Measurements from ENCODE around the gene SLC22A1. TPM values are rescaled to one million over a fixed set of nuclear protein-coding genes. Genes with fewer than 3 reads are reported as not detected.
"Not testable (repeated sequence)": the region's sequence is repeated elsewhere in the genome, so short reads cannot be mapped to it uniquely, and the experiment has no call there.

Gene SLC22A1
- total RNA-seq, 2 experiments from 2014 or later, result 1.2 to 1.8 TPM

- H3K4me3 Mint-ChIP-seq, result no peak overlapping the region
- no peak overlapping the region for H3K27ac Mint-ChIP-seq
- no peak for DNase-seq
- H3K9me3 Mint-ChIP-seq, result no peaks in the 10 kb centered on the region
- H3K36me3 Mint-ChIP-seq, result peaks cover 32% of the 10 kb centered on the region
- H3K4me1 Mint-ChIP-seq, result peaks cover 5% of the 10 kb centered on the region
- ATAC-seq (ENCODE audit: low read depth), result no peak
- no peaks in the 10 kb centered on the region for H3K27me3 Mint-ChIP-seq
- POLR2A ChIA-PET, result no interaction called here
These were observed 33.4 kb upstream of the SLC22A1 start for GRCh38 chr6:160088069-160088783.

GRCh38 chr6:160088784-160089533, 32.7 kb upstream of the SLC22A1 start:
- no peak overlapping the region for H3K27ac Mint-ChIP-seq
- POLR2A ChIA-PET, result no interaction called here
- no peak overlapping the region for H3K4me3 Mint-ChIP-seq
- no peaks in the 10 kb centered on the region for H3K27me3 Mint-ChIP-seq
- H3K9me3 Mint-ChIP-seq, result no peaks in the 10 kb centered on the region
- ATAC-seq (ENCODE audit: low read depth) (no peak), DNase-seq (no peak)
- peaks cover 32% of the 10 kb centered on the region for H3K36me3 Mint-ChIP-seq
- H3K4me1 Mint-ChIP-seq, result peaks cover 5% of the 10 kb centered on the region

DNA sequence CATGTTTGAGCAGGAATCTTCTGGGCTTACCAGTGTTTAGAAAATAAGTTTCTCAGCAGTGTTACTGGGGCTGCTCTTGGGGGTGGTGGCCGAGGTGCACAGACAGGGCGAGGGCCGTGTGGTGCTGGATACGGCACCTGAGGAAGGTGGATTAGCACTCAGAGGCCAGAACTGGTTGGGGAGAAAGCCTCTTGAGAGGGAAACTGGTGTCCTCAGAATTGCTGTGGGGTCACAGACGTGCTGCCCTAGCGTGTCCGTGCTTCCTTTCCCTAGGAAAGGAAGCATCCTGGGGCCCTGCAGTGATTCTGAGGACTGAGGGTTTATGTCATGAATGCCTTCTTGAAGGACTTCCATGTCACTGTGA, 32.1 kb upstream of the SLC22A1 start:
- ATAC-seq (ENCODE audit: low read depth) (no peak), DNase-seq (no peak)
- H3K27me3 Mint-ChIP-seq, result no peaks in the 10 kb centered on the region
- POLR2A ChIA-PET, result no interaction called here
- H3K9me3 Mint-ChIP-seq, result no peaks in the 10 kb centered on the region
- no peak overlapping the region for H3K27ac Mint-ChIP-seq
- H3K36me3 Mint-ChIP-seq, result peaks cover 34% of the 10 kb centered on the region
- peaks cover 5% of the 10 kb centered on the region for H3K4me1 Mint-ChIP-seq
- no peak overlapping the region for H3K4me3 Mint-ChIP-seq

- H3K27me3 Mint-ChIP-seq; H3K4me1 Mint-ChIP-seq; ATAC-seq (ENCODE audit: low read depth); DNase-seq; POLR2A ChIA-PET; H3K9me3 Mint-ChIP-seq; H3K4me3 Mint-ChIP-seq: not testable (repeated sequence)
- H3K27ac Mint-ChIP-seq, result peak overlapping the region; percentile 25
- peaks cover 25% of the 10 kb centered on the region for H3K36me3 Mint-ChIP-seq
These were observed 31.0 kb upstream of the SLC22A1 start for GRCh38 chr6:160090442-160091239.

DNA sequence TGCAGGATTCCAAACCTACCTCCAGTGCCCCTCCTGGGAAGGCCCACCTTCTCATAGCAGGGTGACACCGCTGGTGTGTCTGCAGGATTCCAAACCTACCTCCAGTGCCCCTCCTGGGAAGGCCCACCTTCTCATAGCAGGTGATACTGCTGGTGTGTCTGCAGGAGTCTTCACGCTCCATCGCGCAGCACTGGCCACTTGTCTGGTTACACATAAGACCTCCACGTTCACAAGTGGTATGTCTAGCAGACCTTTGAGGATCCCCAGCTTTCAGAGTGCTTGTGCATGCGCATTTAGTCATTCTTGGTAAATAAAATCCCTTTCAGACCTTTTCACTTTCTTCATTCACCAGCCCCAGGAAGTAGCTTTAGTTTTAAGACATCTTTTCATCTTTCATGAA, 29.4 kb upstream of the SLC22A1 start:
- H3K4me1 Mint-ChIP-seq; DNase-seq; H3K4me3 Mint-ChIP-seq; H3K27me3 Mint-ChIP-seq; H3K27ac Mint-ChIP-seq; ATAC-seq (ENCODE audit: low read depth); POLR2A ChIA-PET; H3K9me3 Mint-ChIP-seq: not testable (repeated sequence)
- peaks cover 31% of the 10 kb centered on the region for H3K36me3 Mint-ChIP-seq

DNA sequence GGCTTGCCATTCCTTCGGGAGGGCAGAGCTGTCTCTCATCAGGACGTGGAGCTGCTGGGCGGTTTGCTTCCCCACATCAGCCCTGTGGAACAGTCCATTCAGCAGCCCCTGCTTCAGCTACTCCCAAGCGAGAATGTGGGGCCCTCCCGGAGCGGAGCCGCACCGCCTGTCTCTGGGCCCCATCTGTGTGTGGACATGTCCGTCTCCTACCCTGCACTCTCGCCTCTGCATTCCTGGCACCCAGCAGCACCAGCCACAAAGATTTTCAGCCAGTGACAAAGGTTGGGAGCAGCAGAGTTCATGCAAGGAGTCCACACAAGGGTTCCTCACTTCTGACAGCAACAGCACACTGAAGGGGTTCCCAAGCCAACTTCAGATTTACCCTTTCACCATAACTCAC, 29.0 kb upstream of the SLC22A1 start:
- Mint-ChIP-seq H3K4me3 (no peak overlapping the region), H3K36me3 (peaks cover 31% of the 10 kb centered on the region), H3K4me1 (no peaks in the 10 kb centered on the region), H3K9me3 (no peaks in the 10 kb centered on the region), H3K27ac (no peak overlapping the region), H3K27me3 (no peaks in the 10 kb centered on the region)
- POLR2A ChIA-PET, result no interaction called here
- DNase-seq (no peak), ATAC-seq (ENCODE audit: low read depth) (no peak)

- POLR2A ChIA-PET, result no interaction called here
- no peak for ATAC-seq (ENCODE audit: low read depth)
- Mint-ChIP-seq H3K36me3 (peaks cover 31% of the 10 kb centered on the region), H3K4me1 (no peaks in the 10 kb centered on the region), H3K27me3 (no peaks in the 10 kb centered on the region), H3K27ac (no peak overlapping the region), H3K9me3 (no peaks in the 10 kb centered on the region), H3K4me3 (no peak overlapping the region)
- DNase-seq, result no peak
These were observed 28.6 kb upstream of the SLC22A1 start for GRCh38 chr6:160093061-160093460.

- Mint-ChIP-seq H3K36me3 (peaks cover 32% of the 10 kb centered on the region), H3K4me3 (no peak overlapping the region), H3K27me3 (no peaks in the 10 kb centered on the region), H3K9me3 (no peaks in the 10 kb centered on the region), H3K4me1 (peaks cover 1% of the 10 kb centered on the region), H3K27ac (no peak overlapping the region)
- ATAC-seq (ENCODE audit: low read depth), result no peak
- POLR2A ChIA-PET, result no interaction called here
- no peak for DNase-seq
These were observed 27.7 kb upstream of the SLC22A1 start for GRCh38 chr6:160093946-160094345.

GRCh38 chr6:160095146-160095845, 26.3 kb upstream of the SLC22A1 start:
- no peak overlapping the region for H3K4me3 Mint-ChIP-seq
- no peak for DNase-seq
- no peaks in the 10 kb centered on the region for H3K27me3 Mint-ChIP-seq
- H3K36me3 Mint-ChIP-seq, result peaks cover 37% of the 10 kb centered on the region
- H3K9me3 Mint-ChIP-seq, result no peaks in the 10 kb centered on the region
- H3K27ac Mint-ChIP-seq, result no peak overlapping the region
- POLR2A ChIA-PET, result no interaction called here
- ATAC-seq (ENCODE audit: low read depth), result no peak
- peaks cover 2% of the 10 kb centered on the region for H3K4me1 Mint-ChIP-seq

GRCh38 chr6:160101277-160102205, 20.1 kb upstream of the SLC22A1 start:
- peaks cover 28% of the 10 kb centered on the region for H3K36me3 Mint-ChIP-seq
- no peak for ATAC-seq (ENCODE audit: low read depth)

DNA sequence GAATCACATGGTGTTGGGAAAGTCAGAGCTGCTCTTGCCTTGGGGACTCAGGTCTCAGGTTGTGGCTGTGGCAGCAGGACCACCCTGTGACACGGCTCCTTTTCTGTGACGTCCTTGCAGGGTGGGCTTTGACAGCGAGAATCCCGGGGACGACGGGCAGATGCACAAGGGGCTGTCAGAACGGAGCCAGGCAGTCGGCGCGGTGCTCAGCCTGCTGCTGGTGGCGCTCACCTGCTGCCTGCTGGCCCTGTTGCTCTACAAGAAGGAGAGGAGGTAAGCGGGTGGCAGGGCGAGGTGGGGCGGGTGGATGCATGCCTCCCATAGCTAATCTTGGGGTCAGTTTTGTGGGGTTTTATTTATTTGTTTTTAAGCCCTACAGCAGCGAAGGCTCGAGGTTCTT, 19.2 kb upstream of the SLC22A1 start:
- H3K9me3 Mint-ChIP-seq, result no peaks in the 10 kb centered on the region
- no peaks in the 10 kb centered on the region for H3K27me3 Mint-ChIP-seq
- ATAC-seq (ENCODE audit: low read depth) (no peak), DNase-seq (no peak)
- H3K36me3 Mint-ChIP-seq, result peaks cover 23% of the 10 kb centered on the region
- POLR2A ChIA-PET, result interaction anchor here (0.5 kb wide), 1 partner anchor 1283 kb away, joined by 3 read pairs; the partner anchor contains the start of gene EZR
- no peak overlapping the region for H3K4me3 Mint-ChIP-seq
- H3K27ac Mint-ChIP-seq, result no peak overlapping the region
- H3K4me1 Mint-ChIP-seq, result peaks cover 4% of the 10 kb centered on the region

More at GRCh38 chr6:160101277-160102205, 20.1 kb upstream of the SLC22A1 start:
- POLR2A ChIA-PET, result interaction anchor here (0.5 kb wide), 1 partner anchor 1282 kb away, joined by 3 read pairs; the partner anchor contains the start of gene EZR
- no peak for DNase-seq
- H3K27ac Mint-ChIP-seq, result peak overlapping the region; percentile 77
- H3K27me3 Mint-ChIP-seq, result no peaks in the 10 kb centered on the region
- H3K9me3 Mint-ChIP-seq, result no peaks in the 10 kb centered on the region
- peaks cover 4% of the 10 kb centered on the region for H3K4me1 Mint-ChIP-seq
- H3K4me3 Mint-ChIP-seq, result no peak overlapping the region

GRCh38 chr6:160102956-160103824, 18.4 kb upstream of the SLC22A1 start:
- DNase-seq (no peak), ATAC-seq (ENCODE audit: low read depth) (no peak)
- Mint-ChIP-seq H3K4me1 (peaks cover 6% of the 10 kb centered on the region), H3K27ac (no peak overlapping the region), H3K4me3 (no peak overlapping the region), H3K36me3 (peaks cover 19% of the 10 kb centered on the region), H3K27me3 (no peaks in the 10 kb centered on the region), H3K9me3 (no peaks in the 10 kb centered on the region)
- POLR2A ChIA-PET, result no interaction called here

All from activated naive CD8-positive, alpha-beta T cell treated with anti-CD3 and anti-CD28 coated beads, Interleukin-2, amount 10 ng/mL, durations not matched to agents 7 days and 5 days (primary cell).